Activated CD8-positive, alpha-beta memory T cell treated with anti-CD3 and anti-CD28 coated beads, Interleukin-2, amount 50 U/mL, for 1 hour (primary cell): ENCODE data around the gene MNS1.
"Not testable (repeated sequence)": the region's sequence is repeated elsewhere in the genome, so short reads cannot be mapped to it uniquely, and the experiment has no call there.

Experiments used
- DNase-seq: peaks from one replicate; pipeline ENCODE4 v3.0.0-alpha.2; 2020; ENCODE audit errors: extremely low read depth

MNS1 gene, protein sequence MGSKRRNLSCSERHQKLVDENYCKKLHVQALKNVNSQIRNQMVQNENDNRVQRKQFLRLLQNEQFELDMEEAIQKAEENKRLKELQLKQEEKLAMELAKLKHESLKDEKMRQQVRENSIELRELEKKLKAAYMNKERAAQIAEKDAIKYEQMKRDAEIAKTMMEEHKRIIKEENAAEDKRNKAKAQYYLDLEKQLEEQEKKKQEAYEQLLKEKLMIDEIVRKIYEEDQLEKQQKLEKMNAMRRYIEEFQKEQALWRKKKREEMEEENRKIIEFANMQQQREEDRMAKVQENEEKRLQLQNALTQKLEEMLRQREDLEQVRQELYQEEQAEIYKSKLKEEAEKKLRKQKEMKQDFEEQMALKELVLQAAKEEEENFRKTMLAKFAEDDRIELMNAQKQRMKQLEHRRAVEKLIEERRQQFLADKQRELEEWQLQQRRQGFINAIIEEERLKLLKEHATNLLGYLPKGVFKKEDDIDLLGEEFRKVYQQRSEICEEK

DNA sequence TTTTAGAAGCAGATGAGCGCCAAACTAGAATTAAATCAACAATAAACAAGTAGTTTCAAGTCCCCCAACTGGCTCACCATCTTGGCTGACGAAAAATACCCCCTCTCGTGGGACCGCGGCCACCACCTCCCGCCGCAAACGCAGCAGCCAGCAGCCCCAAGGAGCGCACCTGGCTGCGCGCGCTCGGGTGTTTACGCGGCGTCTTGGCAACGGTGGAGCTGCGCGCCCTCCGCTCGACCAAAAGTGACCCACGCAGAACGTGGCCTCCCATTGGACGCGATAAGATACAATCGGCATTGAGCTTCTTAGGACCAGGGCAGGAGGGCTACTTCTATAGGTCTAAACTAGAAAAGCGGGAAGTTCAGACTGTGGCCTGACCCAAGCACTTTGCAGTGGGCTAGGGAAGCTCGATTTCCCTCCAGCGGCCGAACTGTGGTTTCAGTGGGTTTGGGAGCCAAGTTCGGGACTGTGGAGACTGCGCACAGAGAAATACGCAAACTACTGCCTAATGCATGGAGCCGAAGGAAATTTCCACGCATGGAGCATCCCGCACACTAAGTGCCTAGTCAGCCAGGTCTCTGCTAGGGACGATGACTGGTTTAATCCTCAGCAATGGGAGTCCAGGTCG is at the start of gene MNS1:
MNS1 (minus strand) TSS at position 245 of the 628 bp plus-strand sequence; CDS start at position 80, 165 bp downstream.
- peak; percentile 18 for DNase-seq

DNA sequence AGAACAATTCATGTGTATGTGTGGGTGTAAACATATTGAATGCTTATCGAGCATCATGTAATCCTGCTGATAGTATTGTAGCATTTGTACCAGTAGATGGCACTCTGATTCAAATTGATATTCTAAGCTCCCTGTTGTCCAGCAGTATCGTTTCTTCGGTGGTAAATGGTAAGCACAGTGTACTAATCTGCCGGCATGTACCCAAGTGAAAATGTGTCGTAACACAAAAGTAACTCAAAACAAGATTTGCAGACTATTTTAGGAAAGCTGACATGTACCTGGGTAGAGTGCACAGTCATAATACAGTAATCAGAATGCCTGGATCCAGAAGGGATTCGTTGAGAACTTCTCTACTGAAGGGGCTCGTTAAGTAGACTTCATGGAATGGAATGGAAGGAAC is 31.7 kb upstream of the MNS1 start:
- no peak for DNase-seq

DNA sequence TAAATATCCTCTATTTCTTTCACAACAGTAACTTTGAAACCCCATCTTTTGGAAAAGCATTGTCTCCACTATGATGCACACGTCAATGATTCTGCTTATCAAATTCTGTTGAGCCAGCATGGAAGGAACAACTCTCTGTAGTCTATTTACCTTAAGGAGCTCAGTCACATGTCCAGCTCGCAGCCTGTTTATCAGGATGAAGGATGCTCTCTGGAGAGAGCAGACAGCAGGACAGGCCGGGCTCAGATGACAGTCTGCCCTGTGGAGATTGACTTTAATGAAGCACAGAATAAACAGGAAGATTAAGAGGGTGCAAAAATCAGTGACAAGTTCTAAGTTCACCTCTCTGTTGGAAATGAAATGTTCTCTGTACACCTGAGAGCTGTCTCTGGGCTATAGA is 30.6 kb upstream of the MNS1 start:
- DNase-seq, result no peak

DNA sequence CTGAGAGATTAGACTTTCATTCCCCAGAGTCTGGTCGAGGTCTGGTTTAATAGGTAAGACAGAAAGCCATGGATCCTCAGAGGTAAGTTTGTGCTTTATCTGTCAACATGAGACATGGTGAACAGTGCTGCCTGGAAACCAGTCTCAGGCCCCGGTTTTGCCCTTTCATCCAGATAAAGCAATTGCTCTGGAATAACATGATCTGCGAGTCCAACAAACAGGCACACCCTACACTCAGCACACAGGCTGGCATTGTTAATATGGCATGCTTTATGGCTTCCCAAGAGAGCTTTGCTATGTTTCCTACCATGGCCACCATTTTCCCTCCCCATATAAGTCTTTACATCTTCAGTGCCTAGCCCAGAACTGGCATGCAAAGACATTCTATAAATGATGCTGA is 30.1 kb upstream of the MNS1 start:
- no peak for DNase-seq

DNA sequence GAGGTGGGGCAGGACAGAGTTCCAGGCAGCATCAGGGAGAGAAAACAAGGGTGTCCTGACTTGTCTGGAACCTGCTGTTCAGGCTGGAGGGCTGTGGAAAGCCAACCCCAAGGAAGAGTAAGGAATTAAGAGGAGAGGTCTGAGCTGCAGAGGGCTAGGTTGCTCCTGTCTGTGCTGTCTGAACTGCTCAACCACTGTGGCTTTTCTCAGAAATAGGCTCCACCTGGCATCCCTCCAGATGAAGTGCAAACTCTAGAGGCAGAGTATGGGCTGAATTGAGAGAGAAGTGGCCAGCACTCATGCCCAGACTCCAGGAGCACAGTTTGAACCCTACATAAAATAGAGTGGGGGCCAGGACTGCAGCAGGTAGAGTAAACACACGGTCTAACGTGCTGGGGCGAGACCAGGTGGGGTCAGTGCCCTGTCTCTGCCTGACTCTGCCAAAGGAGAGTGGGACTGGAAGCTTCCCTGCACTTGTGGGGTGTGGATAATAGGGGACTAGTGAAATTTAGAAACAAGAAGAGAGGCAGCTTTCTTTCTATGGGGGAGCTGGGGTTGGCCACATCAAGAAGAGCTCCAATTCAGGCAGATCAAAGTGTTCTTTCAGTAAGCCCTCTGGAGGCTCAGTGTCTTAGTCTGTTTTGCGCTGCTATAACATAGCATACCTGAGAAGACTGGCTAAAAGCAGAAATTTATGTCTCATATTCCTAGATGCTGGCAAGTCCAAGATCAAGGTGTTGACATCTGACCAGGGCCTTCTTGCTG is 28.0 kb upstream of the MNS1 start:
- DNase-seq, result no peak

DNA sequence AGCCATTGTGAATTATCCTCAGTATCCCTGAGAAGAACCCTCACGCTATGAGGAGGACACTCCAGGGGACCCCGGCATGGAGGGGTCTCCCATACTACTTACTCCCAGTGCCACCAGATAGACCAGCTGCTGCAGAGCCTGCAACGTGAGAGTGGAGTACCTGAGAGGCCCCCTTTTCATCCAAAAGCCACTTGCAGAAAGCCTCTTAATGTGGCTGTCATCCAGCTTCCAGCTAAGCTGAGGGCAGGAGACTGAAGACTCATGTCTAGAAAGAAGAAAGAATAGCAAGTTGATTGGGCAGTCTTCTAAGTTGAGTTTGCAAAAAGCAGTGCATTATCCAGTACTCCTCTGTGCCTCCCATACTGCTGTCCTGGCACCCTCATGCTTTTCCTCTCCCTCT is 27.3 kb upstream of the MNS1 start:
- no peak for DNase-seq

DNA sequence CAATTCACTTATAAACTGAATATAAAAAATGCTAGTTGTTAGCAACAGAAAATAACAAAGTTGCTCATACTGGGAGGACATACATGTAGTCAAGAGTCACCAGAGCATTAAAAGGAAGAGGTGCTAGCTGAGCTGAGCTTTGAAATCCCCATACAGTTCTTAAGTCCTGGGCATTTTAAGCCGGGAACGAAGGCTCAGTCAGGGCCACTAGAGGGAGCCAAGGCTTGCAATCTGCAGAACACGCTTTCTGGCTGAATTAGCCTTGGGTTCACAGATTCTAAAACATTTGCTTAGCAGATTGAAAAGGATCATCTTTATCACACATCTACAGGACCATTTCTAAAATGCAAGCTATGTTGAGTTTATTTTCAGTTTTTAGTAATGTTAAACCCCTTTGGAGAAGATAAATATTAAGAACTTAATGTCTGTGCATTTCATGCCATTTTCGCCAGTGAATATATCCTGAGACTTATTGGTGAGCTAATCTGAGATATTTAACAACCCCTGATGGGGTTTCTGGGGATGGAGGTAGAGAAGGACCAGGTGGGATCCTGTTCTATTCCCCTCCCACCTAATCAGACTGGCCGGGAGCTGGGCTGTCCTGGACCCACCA is 26.3 kb upstream of the MNS1 start:
- no peak for DNase-seq

DNA sequence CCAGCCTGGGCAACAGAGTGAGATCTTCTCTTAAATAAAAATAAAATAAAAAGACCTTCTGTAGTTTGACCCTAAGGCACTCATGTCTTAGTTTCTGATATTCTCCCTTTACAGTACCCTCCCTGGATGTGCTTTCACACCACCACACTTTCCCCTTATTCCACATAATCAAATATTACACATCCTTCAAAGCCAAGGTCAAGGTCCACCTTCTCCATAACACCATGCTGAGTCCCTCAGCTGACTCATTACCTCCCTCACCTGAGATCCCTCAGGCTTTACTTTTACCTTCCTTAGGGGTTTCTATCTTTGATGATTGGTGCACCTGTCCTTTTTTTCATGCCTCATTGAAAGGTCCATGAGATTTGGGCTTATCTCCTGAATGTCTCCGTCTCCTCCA is 25.5 kb upstream of the MNS1 start:
- DNase-seq, result no peak

DNA sequence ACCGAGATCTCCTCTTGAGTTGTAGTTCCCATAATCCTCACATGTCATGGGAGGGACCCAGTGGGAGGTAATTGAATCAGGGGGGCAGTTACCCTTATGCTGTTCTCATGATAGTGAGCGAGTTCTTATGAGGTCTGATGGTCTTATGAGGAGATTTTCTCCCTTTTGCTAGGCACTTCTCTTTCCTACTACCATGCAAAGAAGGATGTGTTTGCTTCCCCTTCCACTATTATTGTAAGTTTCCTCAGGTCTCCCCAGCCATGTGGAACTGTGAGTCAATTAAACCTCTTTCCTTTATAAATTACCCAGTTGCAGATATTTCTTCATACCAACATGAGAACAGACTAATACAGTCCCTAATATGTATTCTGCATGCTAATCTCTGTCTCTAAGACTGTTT is 21.3 kb upstream of the MNS1 start:
- not testable (repeated sequence) for DNase-seq

DNA sequence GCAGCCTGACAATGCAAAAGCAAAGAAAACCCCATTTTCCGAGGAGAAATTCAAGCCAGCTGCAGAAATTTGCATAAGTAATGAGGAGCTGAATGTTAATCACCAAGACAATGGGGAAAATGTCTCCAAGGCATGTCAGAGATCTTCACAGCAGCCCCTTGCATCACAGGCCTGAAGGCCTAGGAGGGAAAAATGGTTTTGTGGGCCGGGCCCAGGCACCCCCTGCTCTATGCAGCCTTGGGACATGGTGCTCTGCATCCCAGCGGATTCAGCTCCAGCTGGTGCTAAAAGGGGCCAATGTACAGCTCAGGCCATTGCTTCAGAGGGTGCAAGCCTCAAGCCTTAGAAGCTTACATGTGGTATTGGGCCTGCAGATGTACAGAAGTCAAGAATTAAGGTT is 20.5 kb upstream of the MNS1 start:
- DNase-seq, result not testable (repeated sequence)

DNA sequence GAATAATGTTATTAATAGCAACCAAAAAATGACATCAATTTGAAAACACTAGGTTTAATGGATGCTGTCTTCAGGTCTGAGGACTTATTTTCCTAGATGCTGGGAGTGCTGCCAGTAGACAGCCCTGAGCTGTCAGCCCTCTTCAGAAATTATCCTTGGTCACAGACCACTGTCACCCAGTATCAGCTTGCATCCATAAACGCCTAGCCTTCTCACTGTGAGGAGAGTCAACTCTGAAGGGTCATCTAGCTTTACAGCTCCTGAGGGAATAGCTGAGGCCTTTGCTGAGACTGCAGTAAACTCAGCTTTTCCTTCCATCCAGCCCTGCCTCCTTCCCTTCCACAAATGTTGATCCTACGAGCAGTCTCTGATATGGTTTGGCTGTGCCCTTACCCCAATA is 19.4 kb upstream of the MNS1 start:
- no peak for DNase-seq

DNA sequence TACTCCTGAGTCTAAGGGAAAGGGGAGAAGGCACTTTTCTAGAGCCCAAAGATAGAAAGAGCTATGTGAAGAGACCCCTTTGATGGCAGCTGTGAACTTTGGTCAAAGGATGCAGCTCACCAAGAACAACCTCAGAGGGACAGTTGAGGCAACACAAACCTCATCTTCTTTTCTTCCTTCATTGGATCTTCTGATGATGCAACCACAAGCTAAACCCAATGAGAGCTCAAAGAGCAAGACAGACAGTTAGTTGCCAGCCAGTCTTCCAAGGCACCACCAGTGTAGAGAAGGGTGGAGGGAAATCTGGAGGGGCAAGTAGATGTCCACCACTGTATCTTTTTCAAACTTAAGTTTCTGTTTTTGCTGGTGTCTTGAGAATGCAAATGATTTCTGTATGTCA is 10.4 kb upstream of the MNS1 start:
- no peak for DNase-seq

DNA sequence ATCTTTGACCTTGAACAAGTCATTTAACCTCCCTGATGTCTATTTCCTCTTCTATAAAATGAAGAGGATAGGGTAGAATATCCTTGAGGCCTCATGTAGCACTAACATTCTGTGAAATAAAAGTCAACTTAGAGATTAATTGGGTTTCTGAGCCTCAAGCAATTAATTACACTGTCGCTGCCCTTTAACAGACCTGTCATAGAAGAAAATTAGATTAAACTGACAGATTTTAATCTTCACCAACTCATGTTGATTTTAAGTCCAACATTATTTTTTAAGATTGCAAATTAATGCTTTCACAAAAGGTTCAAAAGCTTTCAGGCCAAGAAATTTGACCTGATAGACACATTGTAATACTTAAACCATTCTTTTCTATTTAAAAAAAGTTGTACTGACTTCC is 8.1 kb upstream of the MNS1 start:
- DNase-seq, result no peak

DNA sequence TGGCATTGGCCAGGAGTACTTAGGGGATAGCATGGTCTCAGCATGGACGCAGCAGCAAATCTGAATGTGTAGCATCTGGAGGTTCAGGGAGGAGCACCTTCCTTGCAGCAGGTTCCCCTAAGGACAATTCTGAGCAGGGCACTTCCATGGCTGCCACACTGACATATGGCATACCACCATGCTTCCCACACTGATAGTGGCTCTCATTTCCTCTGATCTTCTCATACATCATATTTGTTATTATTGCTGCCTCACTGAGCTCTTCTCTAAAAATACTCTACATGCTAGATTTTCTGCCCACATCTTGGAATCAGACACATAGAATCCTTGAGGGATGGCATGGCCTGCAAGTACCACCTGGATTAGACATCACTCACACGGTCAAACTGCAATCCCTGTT is 7.3 kb upstream of the MNS1 start:
- DNase-seq, result no peak

DNA sequence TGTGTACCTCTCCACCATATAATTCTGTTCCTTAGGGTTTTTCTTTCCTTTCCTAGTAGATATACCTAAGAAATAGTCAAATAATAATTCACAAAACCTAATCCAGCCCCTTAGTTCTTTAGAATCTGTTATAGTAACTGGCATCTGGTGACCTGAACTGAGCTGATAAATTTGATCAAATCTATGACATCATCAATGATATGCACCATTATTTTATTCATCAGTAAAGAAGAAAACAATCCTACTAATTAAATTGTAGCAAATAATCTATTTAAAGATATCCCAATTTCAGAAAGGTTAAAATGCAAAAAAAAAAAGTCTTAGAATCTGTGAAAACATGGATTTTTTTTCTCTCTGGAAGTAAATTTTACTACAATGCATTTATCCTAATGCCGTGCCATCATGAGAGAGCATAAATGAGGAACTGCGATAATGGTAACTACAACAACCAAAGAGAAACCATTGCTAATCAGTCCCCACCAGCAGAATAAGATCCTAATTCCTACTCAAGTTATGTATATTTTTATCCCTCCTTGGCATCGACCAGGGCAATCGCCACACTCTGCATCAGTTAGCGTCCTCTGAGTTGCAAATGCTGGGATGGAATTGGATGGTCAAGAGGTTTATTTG is 6.6 kb upstream of the MNS1 start:
- no peak for DNase-seq

DNA sequence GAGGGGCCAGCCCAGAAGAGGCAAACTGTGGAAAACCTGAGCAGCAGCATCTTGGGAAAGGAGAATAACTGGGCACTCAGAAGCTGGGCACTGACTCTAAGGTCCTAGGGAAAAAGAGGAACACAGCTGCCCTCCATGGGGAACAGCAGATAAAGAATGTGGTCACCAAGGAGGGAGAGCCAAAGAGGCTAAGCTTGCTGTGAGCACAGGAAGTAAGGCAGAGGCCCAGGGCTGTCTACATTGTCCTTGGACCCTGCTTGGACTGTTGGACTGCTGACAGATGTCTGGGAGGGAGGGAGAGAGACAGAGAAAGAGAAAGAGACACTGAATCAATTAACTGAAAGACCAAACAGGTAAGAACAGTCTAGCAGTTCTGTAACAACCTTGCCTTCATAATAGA is 4.5 kb upstream of the MNS1 start:
- DNase-seq, result no peak

DNA sequence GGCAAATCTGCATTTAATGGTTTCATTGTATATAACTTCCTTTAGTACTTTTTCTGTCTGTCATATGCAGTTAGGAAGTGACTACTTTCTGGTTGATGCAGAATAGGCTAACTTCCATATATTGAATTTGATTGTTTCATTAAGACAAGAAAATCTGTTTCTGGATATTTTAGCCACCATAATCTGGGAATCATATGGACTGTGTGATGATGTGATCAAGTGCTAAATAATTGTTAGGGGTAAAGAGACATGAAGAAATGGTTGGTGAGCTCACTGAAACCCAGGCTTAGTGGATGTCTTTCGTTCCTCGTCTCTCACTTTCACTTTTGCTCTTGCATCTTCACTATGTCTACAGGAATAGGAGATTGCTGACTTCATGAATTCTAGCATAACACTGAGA is 3.5 kb upstream of the MNS1 start:
- no peak for DNase-seq

DNA sequence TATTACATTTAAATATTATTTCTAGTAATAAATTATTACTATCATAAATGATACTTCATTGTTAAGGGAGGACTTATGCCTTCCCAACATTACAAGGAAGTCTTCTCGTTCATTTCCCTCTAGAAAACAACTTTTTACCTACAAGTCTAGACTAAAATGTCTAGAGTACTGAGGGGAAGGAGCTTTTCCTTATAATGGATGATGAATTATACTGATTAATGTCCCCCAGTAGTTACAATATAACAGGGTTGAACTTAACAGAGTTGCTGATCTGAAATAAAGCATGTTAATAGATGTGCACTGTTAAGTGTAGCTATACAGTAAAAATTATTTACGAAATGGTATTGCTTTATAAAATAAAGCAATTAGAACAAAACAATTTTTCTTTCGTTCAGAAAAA is 2.7 kb upstream of the MNS1 start:
- DNase-seq, result no peak

DNA sequence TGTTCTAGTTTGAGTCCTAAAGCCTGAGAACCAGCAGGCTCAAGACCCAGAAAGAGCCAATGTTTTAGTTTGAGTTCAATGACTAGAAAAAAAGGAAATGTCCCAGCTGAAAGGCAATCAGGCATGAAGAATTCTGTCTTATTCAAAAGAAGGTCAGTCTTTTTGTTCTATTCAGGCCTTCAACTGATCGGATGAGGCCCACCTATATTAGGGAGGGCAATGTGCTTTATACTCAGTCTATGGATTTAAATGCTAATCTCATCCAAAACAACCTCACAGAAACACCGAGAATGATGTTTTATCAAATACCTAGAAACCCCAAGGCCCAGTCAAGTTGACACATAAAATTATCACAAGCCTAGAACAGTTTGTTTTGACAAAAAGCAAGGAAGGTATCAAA is 4.0 kb downstream of the MNS1 start:
- no peak for DNase-seq

DNA sequence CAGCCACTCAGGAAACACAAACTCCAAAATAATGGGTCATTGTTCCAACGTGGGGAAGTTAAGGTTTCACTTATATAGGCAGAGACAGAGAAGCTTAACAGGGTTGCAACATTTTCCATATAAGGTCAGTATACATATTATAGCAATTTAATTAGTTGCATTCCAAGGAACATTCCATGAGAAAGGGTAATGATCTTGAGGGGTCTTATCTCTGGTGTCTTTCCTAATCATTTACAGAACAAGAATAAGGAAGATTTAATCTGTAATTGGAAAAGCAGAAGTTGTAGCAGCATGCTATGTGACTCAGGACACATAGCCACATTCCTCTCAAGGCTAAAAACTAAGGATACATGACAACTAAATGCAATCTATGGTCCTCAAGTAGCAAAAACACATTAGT is 4.9 kb downstream of the MNS1 start:
- DNase-seq, result no peak

DNA sequence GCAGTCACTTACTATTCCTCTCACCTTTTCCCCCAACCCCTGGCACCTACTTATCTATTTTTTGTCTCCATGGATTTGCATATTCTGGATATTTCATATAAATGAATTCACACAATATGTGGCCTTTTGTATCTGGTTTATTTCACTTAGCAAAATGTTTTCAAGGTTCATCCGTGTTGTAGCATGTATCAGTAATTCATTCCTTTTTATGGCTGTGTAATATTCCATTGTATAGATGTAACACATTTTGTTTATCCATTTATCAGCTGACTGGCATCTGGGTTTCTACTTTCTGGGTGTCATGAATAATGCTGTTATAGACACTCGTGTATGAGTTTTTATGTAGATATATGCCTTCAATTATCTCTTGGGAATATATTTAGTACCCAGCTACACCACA is 5.8 kb downstream of the MNS1 start:
- no peak for DNase-seq

DNA sequence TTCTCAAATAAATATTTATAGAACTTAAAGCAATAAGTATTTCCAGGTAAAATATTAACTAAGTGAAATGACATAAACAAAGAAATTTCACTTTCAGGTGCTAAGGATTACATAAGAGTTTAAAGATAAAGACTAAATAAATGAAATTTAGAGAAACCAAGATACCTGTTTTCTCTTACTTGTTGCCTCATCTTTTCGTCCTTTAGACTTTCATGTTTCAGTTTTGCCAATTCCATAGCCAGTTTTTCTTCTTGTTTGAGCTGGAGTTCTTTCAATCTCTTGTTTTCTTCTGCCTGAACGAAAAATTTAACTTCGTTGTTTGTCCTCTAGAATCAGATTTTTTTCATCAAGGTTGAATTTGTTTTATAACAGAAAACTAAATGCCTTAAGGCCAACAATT is 8.7 kb downstream of the MNS1 start:
- no peak for DNase-seq
